Measurements from ENCODE around the gene TAF4. TPM values are rescaled to one million over a fixed set of nuclear protein-coding genes. Genes with fewer than 3 reads are reported as not detected.
A peak's percentile ranks its signal among the peaks of the same experiment; 100 is the strongest.

TAF4 gene
- total and polyA plus RNA-seq, 2 of the 13 experiments (the other 11 are each of a cell fraction or from before 2014, with no cell fraction given) = 5.9 to 12.0 TPM

DNA sequence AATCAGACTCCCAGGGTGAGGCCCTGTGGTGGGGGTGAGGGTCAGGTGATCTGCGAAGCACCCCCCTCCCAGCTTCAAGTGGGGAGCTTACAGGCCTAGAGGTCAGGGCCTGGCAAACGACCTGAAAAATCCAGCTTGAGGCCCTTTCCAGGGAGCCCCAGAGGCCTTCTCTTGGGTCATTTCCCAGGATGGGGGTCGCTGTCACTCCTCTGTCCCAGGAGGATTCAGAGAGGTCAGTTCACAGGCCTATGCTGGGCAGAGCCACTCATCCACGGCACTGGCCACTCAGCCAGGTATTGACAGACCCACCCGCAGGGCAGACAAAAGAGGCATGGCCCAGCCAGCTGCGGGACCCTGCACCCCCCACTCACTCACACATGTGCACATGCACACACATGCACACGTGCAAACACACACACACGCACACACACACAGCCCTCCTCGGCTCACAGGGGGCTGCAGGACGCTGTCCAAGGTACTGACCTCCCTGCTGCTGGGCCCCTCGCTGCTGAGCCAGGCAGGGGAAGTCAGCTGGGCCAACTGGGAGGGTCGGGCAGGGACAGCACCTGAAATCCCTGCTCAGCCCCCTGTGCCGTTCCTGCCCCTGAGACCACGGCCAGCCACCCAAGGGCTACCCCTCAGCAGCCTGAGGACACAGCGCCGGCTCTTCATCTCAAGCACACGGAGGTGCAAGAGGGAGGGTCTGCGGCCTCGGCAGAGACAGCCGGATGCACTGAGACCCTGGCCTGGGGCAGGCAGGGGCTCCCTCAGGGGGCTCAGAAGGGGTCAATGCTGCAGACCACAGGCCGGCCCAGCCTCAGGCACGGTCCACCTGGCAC, 113.8 kb downstream of the TAF4 start (continued):
- peak; percentile 89; the same call in 1 of the 2 replicates for TF ChIP-seq ZNF30 (CRISPR knock-in tag; IDR thresholded peaks at IDR 0.05)
- TF ChIP-seq, protein P1, sequence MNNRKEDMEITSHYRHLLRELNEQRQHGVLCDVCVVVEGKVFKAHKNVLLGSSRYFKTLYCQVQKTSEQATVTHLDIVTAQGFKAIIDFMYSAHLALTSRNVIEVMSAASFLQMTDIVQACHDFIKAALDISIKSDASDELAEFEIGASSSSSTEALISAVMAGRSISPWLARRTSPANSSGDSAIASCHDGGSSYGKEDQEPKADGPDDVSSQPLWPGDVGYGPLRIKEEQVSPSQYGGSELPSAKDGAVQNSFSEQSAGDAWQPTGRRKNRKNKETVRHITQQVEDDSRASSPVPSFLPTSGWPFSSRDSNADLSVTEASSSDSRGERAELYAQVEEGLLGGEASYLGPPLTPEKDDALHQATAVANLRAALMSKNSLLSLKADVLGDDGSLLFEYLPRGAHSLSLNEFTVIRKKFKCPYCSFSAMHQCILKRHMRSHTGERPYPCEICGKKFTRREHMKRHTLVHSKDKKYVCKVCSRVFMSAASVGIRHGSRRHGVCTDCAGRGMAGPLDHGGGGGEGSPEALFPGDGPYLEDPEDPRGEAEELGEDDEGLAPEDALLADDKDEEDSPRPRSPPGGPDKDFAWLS (CRISPR knock-in tag; IDR thresholded peaks at IDR 0.05; ENCODE audit: borderline replicate concordance) = no peak
- TF ChIP-seq GFI1 (CRISPR knock-in tag; IDR thresholded peaks at IDR 0.05; ENCODE audit: borderline replicate concordance) = no peak
- TF ChIP-seq TEAD3 (CRISPR knock-in tag; optimal IDR thresholded peaks at IDR 0.05; ENCODE audit: borderline replicate concordance) = peak; percentile 74
- peak; percentile 83; the same call in 1 of the 2 replicates for TF ChIP-seq TP53 (CRISPR knock-in tag; conservative IDR thresholded peaks at IDR 0.05)
- no peak for TF ChIP-seq HMG20A (CRISPR knock-in tag; IDR thresholded peaks at IDR 0.05; ENCODE audit: borderline replicate concordance)
- TF ChIP-seq, protein P2, sequence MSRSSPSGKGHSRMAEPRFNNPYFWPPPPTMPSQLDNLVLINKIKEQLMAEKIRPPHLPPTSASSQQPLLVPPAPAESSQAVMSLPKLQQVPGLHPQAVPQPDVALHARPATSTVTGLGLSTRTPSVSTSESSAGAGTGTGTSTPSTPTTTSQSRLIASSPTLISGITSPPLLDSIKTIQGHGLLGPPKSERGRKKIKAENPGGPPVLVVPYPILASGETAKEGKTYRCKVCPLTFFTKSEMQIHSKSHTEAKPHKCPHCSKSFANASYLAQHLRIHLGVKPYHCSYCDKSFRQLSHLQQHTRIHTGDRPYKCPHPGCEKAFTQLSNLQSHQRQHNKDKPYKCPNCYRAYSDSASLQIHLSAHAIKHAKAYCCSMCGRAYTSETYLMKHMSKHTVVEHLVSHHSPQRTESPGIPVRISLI (CRISPR knock-in tag; IDR thresholded peaks at IDR 0.05; ENCODE audit: borderline replicate concordance) = no peak; the same call in 1 of the 2 replicates
- TF ChIP-seq, protein P3, sequence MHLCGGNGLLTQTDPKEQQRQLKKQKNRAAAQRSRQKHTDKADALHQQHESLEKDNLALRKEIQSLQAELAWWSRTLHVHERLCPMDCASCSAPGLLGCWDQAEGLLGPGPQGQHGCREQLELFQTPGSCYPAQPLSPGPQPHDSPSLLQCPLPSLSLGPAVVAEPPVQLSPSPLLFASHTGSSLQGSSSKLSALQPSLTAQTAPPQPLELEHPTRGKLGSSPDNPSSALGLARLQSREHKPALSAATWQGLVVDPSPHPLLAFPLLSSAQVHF (CRISPR knock-in tag; IDR thresholded peaks at IDR 0.05) = peak; percentile 92
- TF ChIP-seq ZNF232 (CRISPR knock-in tag; IDR thresholded peaks at IDR 0.05; ENCODE audit: borderline replicate concordance) = peak; percentile 99
- TF ChIP-seq, protein P4, sequence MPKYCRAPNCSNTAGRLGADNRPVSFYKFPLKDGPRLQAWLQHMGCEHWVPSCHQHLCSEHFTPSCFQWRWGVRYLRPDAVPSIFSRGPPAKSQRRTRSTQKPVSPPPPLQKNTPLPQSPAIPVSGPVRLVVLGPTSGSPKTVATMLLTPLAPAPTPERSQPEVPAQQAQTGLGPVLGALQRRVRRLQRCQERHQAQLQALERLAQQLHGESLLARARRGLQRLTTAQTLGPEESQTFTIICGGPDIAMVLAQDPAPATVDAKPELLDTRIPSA (CRISPR knock-in tag; IDR thresholded peaks at IDR 0.05; ENCODE audit: borderline replicate concordance) = peak; percentile 98
- TF ChIP-seq, protein P5, sequence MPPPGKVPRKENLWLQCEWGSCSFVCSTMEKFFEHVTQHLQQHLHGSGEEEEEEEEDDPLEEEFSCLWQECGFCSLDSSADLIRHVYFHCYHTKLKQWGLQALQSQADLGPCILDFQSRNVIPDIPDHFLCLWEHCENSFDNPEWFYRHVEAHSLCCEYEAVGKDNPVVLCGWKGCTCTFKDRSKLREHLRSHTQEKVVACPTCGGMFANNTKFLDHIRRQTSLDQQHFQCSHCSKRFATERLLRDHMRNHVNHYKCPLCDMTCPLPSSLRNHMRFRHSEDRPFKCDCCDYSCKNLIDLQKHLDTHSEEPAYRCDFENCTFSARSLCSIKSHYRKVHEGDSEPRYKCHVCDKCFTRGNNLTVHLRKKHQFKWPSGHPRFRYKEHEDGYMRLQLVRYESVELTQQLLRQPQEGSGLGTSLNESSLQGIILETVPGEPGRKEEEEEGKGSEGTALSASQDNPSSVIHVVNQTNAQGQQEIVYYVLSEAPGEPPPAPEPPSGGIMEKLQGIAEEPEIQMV (CRISPR knock-in tag; IDR thresholded peaks at IDR 0.05; ENCODE audit: low read depth) = peak; percentile 93; the same call in 1 of the 2 replicates
- TF ChIP-seq MAFG (CRISPR knock-in tag; IDR thresholded peaks at IDR 0.05) = peak; percentile 59; the same call in 1 of the 2 replicates
- TF ChIP-seq ZIK1 (CRISPR knock-in tag; IDR thresholded peaks at IDR 0.05; ENCODE audit: borderline replicate concordance, low read depth) = peak; percentile 97
- peak; percentile 86 for TF ChIP-seq ELF3 (CRISPR knock-in tag; IDR thresholded peaks at IDR 0.05)
- TF ChIP-seq ZSCAN22 (CRISPR knock-in tag; IDR thresholded peaks at IDR 0.05) = peak; percentile 71; the same call in 1 of the 2 replicates
- no peak for TF ChIP-seq PHF5A (CRISPR knock-in tag; IDR thresholded peaks at IDR 0.05; ENCODE audit: low read depth, unreplicated experiment)
- TF ChIP-seq PLRG1 (conservative IDR thresholded peaks at IDR 0.05) = no peak
- no peak for TF ChIP-seq FOXA1 (IDR thresholded peaks at IDR 0.05)
- TF ChIP-seq FOXA1 (CRISPR knock-in tag; IDR thresholded peaks at IDR 0.05) = peak; percentile 24; the same call in 1 of the 2 replicates
- no peak for TF ChIP-seq ARID2 (CRISPR knock-in tag; IDR thresholded peaks at IDR 0.05; ENCODE audit: borderline replicate concordance)
- peak; percentile 83; the same call in 1 of the 2 replicates for TF ChIP-seq ZNF317 (CRISPR knock-in tag; IDR thresholded peaks at IDR 0.05)

All from HepG2 (cell line).